C4-2B (cell line): ENCODE data around the gene OR4K1.

Experiments used
- ZFX ChIP-seq: fragments of 450-650 bp; IDR thresholded peaks from 2 replicates; pipeline ENCODE4 v1.6.1; 2017
- TF ChIP-seq, protein P1 (sequence below): fragments of 450-650 bp; conservative IDR thresholded peaks from 2 replicates; pipeline ENCODE4 v1.5.1; 2017; ENCODE audit warnings: mild to moderate bottlenecking

DNA sequence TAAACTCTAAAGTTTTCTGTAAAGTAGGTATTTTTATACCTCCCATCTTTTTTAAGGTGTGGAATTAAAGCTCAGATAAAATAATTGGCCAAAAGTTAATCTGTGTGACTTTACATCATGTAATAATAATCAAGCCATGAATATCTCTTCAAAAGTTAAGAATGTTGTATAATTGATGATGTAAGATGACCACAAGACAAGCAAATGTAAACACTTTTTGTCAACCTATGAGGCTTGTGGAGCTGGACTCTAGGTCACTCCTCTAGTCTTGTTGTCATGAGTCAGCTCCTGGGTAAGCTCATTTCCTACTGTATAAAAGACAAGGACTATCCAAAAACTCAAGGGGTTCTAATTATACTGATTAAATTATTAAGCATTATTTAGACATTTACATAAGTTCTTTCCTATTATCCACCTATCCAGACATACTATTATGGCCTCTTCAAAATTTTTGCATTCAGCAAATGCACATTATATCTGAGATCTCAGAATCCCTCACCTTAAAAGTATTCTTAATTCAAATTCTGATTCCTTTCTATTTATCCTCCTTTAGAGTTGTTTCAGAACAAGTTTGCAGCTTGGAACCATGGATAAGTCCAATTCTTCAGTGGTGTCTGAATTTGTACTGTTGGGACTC is 10.6 kb upstream of the OR4K1 start, which contains the start of gene OR4K5:
- TF ChIP-seq ZFX: no peak
- TF ChIP-seq, protein P1, sequence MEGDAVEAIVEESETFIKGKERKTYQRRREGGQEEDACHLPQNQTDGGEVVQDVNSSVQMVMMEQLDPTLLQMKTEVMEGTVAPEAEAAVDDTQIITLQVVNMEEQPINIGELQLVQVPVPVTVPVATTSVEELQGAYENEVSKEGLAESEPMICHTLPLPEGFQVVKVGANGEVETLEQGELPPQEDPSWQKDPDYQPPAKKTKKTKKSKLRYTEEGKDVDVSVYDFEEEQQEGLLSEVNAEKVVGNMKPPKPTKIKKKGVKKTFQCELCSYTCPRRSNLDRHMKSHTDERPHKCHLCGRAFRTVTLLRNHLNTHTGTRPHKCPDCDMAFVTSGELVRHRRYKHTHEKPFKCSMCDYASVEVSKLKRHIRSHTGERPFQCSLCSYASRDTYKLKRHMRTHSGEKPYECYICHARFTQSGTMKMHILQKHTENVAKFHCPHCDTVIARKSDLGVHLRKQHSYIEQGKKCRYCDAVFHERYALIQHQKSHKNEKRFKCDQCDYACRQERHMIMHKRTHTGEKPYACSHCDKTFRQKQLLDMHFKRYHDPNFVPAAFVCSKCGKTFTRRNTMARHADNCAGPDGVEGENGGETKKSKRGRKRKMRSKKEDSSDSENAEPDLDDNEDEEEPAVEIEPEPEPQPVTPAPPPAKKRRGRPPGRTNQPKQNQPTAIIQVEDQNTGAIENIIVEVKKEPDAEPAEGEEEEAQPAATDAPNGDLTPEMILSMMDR: no peak
